ENCODE data around the gene IL17C.

The IL17C gene

GRCh38 chr16:88628512-88628974, 9.8 kb upstream of the IL17C start:
- DNase-seq: no peak

DNA sequence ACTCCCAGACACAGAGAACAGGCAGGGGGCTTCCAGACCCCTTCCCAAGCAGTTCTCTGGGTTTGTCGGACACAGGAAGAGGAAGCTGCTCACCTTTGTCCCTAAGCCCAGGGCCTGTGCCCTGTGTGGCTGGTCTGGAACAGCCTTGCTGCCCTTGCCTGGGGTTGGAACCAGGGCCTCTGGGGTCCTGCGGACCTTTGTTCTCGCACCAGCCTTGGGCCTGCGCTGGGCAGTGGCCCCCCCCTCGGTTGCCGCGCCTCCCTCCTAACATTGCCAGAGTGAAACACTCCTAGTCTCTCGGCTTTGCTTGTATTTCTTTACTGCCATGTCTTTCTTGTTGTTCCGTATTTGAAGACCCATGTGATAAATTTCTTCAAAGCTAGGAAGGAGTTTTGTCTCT, 8.5 kb upstream of the IL17C start:
- DNase-seq: no peak

DNA sequence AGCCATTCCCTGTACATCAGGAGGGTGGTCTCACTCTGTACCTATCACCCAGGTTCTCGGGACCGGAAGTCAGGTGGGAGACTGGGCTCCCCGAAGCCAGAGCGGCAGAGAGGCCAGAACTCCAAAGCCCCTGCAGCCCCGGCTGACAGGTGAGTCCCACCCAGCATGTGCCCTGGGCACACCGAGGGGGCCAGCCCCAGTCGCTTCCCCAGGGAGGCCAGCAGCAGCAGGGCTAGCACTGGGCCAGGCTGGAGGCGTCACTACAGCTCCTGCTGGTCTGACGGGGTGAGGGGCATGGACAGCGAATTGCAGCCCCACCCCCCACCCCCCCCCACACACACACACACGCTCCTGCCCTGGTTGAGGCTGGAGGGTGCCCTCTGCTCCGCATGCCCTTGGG, 7.9 kb upstream of the IL17C start:
- DNase-seq: no peak

GRCh38 chr16:88630941-88631340, 7.4 kb upstream of the IL17C start:
- DNase-seq: no peak

DNA sequence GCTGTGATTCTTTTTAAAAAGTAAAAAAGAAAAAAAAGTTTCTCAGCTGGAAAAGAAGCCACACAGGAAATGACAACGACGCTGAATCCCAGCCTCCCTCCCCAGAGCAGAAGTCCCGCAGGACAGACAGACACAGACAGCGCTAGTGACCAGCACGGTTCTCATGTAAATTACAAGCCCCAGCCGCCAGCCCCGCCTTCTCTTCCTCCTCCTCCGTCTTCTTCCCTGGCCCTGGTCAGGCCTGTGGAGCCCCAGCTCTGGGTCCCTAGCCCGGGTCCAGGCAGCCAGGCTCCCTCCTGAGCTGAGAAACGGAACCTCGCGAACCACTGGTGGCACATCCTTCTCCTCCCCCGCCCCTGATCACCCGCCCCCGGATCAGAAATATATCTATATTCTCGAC, 7.0 kb upstream of the IL17C start:
- no peak for DNase-seq

DNA sequence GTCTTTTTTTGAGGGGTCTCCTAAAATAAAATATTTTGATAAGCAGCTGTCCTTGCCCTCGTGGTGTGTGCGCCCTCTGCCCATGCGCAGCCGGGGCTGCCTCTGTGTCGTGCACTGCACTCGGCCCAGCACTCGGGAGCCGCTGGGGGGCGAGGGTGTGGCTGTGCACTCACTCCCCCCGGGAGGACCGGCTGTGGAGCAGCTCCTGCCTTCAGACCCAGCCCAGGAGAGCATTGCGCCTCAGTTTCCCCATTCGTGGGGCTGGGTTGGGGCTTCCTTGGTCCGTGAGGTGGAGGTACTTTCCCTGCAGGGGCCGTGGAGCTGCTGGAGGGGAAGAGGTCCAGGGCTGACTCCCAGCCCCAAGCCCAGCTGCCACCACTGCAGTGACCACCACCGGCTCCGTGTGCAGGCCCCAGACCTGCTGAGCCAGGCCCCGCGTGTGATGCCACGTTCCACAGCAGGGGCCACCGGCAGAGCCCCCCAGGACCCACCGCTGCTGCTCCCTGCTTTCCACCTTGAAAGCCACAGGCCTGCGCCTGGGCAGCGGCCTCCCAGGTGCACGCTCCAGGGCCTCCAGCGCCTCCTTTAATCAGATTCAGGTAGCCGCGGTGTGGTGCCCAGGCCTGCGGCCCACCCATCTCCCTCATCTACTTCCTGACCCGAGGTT, 6.3 kb upstream of the IL17C start:
- no peak for DNase-seq

GRCh38 chr16:88632587-88632930, 5.8 kb upstream of the IL17C start:
- no peak for DNase-seq

DNA sequence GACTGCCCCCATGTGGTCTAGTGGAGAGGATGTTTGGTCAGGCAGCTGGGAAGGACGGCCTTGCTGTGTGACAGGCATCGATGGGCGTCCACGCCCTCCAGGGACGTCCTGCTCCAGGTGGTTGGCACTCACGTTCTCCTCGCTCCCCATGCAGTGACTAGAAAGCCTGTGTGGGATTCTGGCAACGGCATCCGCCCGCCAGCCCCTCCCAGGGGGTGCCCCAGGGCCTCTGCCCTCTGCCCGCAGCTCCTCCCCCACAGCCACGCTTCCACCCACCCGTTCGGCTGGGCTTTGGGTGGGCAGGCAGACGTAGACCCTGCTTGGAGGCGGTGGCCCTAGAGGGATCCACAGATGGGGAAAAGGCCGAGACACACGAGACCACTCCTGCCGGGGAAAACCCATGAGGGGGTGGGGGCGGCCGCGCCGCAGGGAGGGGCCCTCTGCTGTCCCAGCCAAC, 4.7 kb upstream of the IL17C start:
- peak; percentile 37 for DNase-seq

DNA sequence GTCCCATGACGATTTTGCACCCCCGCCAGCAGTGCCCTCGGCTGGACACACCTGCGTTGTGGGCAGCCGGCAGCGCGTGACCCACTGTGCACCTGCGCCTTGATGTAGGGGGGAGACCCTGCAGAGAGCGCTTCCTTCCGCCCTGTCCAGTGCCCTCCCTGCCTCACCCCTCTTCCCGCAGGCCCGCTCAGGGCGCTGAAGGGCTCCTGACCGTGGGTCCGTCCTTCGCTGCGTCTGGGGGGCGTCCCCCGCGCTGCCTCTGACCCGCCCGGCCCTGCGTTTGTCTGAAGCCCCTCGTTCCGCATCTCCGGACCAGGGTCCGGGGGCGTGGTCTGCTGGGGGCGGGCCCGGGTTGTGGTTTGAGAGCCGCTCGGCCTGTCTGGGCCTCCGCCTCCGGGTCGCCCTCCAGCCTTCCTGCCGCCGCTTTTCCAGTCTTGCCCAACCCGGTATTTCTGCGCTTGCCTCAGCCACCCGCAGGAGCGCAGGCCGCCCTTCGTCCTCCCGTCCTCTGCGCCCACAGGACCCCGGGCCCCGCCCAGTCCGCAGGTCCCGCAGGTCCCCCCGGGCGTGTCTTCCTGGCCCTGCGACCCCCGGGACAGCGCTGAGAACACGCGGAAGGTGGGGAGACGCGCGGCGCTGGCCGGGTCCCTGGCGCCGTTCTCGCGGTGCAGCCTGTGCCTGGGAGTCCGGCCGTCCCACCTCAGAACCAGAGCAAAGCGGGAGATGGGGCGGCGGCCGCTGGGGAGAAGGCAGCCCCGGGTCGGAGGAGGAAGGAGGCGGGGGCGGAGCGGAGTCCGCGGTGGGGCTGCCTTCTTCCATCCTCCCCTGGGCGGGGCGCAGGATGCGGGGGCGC, 4.0 kb upstream of the IL17C start:
- DNase-seq: peak; percentile 47

GRCh38 chr16:88634994-88635670, 3.2 kb upstream of the IL17C start:
- no peak for DNase-seq

DNA sequence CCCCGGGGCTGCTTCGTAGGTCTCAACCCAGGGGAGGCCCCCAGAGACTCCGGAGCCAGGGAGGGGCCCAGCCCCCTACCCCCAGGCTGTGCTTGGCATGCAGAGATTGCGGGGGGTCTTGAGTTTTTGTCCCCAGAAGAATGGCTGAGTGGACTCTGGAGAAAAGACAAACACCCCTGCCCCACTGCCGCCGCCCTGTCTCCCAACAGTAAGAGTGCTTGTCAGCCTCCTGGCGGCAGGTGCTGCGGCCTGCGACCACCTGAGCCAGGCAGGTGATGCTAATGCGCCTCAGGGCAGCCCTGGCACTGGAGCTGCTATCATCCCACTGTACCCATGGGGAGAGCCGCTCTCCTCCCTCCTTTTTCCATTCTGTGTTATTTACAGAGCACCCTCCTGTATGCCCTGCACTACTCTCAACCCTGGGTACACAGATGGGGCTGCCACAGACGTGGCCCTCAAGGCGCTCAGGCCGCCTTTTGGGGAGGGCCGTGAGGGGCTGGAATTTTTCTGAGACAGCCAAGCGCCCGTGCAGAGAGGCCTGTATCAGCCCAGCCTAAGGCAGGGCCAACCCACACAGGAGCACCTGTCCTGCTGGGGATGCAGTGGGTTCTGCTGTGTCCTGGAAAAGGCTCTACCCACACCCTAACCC, 2.6 kb upstream of the IL17C start:
- DNase-seq: no peak

DNA sequence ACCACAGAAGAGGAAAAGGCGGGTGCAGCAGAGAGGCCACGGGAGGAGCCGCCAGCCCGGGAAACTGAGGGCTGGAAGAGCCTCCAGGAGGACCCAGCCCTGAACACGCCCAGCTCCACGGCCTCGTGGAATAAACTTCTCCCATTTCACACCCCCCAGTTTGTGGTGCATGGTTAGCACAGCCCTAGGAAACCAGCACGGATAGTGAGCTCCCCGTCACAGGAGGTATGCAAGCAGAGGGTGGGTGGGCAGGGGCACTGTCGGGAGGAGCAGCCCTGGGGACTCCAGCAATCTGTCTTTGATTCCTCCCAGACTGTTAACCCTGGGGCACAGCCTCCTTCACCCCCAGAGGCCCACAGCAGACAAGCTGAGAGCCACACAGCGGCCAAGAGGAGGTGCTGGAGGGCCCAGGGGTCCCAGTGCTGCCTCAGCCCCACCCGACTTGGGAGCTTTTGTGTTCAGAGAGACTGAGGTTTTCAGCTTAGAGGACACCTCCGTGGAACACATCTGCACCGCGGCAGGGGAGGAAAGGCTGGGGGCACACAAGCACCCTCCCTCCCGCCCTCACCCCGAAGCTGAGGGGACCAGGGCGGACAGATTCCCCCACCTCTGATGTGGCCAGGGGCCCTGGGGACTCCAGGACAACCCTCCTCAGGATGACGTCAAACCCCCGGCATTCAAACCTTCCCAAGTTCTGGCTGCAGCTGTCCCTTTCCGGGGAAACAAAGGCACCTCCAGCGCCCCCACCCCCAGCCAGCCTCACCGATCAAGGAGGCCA, 1.7 kb upstream of the IL17C start:
- no peak for DNase-seq

DNA sequence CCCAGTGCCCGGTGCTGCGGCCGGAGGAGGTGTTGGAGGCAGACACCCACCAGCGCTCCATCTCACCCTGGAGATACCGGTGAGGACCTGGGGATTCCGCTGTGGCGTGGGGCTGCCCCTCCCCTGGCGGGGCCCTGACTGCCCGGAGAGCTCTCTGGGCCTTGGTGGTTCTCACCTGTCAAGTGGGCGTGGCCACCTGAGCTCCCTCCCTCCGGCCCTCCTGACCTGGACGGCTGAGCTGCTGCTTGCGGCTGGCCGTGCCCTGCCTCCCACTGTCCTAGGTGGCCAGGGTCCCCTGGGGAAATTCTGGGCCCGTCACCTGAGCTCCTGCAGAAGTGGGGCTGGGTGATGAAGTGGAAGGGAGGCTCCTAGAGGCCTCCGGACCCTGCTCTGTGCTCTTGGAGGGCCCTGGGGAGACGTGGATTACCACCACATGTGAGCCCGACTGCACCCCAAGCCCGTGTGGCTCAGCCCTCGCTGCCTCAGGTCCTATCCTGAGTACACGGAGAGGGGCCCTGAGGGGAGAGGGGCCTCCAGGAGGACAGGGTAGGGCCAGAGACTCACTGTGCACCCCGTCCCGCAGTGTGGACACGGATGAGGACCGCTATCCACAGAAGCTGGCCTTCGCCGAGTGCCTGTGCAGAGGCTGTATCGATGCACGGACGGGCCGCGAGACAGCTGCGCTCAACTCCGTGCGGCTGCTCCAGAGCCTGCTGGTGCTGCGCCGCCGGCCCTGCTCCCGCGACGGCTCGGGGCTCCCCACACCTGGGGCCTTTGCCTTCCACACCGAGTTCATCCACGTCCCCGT, 1.1 kb downstream of the IL17C start:
- peak; percentile 51 for DNase-seq

- DNase-seq: no peak
Observed at GRCh38 chr16:88640039-88640495, 1.7 kb downstream of the IL17C start.

GRCh38 chr16:88640498-88641247, 2.3 kb downstream of the IL17C start:
- DNase-seq: no peak

GRCh38 chr16:88642881-88643643, 4.7 kb downstream of the IL17C start:
- DNase-seq: no peak

DNA sequence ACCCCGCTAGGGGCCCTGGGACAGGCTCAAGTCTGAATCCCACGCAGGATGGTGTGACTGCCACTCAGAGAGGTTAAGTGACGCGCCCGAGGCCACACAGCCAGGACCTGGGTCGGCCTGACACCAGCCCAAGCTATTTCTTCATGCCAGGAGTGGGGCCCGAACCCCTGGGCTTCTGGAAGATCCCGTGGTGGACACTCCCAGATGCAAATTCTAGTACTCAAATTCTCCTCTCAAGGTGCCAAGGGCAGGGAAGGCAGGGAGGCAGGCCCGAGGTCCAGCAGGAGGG, 5.2 kb downstream of the IL17C start:
- no peak for DNase-seq

GRCh38 chr16:88645455-88645854, 7.1 kb downstream of the IL17C start:
- no peak for DNase-seq

DNA sequence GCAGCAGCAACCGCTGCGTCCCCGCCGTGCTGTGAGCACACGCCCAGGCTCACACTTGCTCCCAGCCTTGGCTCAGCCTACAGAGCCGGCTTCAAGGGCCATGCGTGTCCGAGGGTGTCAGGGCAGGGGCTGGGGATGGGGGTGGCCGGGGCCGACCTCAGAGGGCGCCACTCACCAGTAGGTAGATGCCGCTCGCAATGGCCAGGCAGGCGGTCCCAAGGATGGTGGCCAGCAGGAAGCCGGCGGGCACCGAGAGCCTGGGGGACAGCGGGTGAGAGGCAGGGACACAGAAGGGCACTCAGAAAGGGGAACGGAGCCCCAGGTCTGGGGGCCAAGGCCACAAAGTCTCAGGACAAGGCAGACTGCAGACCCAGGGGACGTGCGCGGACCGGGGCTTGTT, 7.6 kb downstream of the IL17C start:
- DNase-seq: no peak
